ENCODE results near the gene RPRD2.

Gene RPRD2

GRCh38 chr1:150507912-150508864 is 144.2 kb downstream of the RPRD2 start, which contains the start of gene ECM1:
Gene ECM1, plus strand, starts transcription at chr1:150508109. Its CDS starts 101 bp downstream, at chr1:150508210.
- TF ChIP-seq, protein P1, sequence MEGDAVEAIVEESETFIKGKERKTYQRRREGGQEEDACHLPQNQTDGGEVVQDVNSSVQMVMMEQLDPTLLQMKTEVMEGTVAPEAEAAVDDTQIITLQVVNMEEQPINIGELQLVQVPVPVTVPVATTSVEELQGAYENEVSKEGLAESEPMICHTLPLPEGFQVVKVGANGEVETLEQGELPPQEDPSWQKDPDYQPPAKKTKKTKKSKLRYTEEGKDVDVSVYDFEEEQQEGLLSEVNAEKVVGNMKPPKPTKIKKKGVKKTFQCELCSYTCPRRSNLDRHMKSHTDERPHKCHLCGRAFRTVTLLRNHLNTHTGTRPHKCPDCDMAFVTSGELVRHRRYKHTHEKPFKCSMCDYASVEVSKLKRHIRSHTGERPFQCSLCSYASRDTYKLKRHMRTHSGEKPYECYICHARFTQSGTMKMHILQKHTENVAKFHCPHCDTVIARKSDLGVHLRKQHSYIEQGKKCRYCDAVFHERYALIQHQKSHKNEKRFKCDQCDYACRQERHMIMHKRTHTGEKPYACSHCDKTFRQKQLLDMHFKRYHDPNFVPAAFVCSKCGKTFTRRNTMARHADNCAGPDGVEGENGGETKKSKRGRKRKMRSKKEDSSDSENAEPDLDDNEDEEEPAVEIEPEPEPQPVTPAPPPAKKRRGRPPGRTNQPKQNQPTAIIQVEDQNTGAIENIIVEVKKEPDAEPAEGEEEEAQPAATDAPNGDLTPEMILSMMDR (conservative IDR thresholded peaks at IDR 0.05; ENCODE audit: low read depth), result no peak
- peak within 1 kb of the TSS; percentile 89 for H3K27ac ChIP-seq
- POLR2A ChIA-PET (ENCODE audit: low non-redundant PET), result no interaction called here
- CTCF ChIA-PET, result interaction anchor here (0.7 kb wide), 1 partner anchor 399 kb away, joined by 4 read pairs; no protein-coding TSS in a partner anchor
- peak; percentile 85 for DNase-seq (ENCODE audit: low spot score)

DNA sequence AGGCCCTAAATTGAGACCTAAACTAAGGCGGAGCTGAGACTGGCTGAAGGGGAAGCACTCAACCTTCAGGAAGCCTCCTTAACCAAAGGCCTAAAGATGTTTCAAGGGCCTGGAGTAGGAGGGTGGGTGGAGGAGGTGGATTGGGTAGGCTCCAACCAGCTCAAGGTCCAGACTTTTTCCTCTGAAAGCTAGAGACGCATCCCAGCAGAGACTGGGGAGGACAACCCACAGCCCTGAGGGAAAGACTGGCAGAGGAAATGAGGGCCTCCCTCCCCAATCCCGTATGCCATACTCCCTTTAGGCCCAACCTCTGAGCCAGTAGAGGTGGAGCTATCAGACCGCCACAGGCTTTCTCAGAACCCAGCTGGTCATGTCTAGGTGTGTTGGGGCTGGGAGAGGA is 145.0 kb downstream of the RPRD2 start:
- peak overlapping the region; percentile 89 for H3K27ac ChIP-seq
- CTCF ChIA-PET, result no interaction called here
- POLR2A ChIA-PET (ENCODE audit: low non-redundant PET), result no interaction called here

GRCh38 chr1:150511551-150511950 is 147.6 kb downstream of the RPRD2 start:
- no peak for DNase-seq (ENCODE audit: low spot score)
- H3K27ac ChIP-seq, result peak overlapping the region; percentile 89
- ChIA-PET CTCF (interaction anchor here (0.6 kb wide), 1 partner anchor 9 kb away, joined by 5 read pairs; no protein-coding TSS in a partner anchor), POLR2A (ENCODE audit: low non-redundant PET) (no interaction called here)
- TF ChIP-seq, protein P1 (conservative IDR thresholded peaks at IDR 0.05; ENCODE audit: low read depth), result no peak

More for the DNA sequence above, 145.0 kb downstream of the RPRD2 start:
- TF ChIP-seq, protein P1 (conservative IDR thresholded peaks at IDR 0.05; ENCODE audit: low read depth), result no peak
- no peak for DNase-seq (ENCODE audit: low spot score)

DNA sequence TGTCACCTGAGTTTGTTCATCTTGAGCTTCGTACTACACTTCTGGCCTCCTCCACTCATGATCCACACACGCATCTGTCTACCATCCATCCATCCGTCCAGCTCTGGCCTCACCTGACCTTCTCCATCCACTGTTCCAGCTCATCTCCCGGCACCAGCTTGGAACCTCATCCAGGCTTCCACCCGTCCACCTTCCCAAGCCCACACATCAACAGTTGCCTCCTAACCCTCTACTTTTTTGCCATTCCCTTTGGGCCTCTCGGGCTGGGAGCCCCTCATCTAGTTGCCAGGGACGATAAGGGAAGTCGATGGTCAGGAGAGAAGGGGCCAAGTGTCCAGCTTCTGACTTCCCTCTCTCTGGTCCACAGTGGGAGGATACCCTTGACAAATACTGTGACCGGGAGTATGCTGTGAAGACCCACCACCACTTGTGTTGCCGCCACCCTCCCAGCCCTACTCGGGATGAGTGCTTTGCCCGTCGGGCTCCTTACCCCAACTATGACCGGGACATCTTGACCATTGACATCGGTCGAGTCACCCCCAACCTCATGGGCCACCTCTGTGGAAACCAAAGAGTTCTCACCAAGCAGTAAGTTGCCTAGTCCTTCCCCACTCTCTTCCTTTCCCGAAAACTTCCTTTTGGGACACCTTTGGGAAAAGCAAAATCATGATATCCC is 148.2 kb downstream of the RPRD2 start:
- ChIA-PET POLR2A (ENCODE audit: low non-redundant PET) (no interaction called here), CTCF (no interaction called here)
- TF ChIP-seq, protein P1 (conservative IDR thresholded peaks at IDR 0.05; ENCODE audit: low read depth), result no peak
- DNase-seq (ENCODE audit: low spot score), result no peak
- H3K27ac ChIP-seq, result peak overlapping the region; percentile 89

GRCh38 chr1:150512846-150513245 is 148.9 kb downstream of the RPRD2 start:
- CTCF ChIA-PET, result no interaction called here
- H3K27ac ChIP-seq, result peak overlapping the region; percentile 89
- POLR2A ChIA-PET (ENCODE audit: low non-redundant PET), result no interaction called here
- TF ChIP-seq, protein P1 (conservative IDR thresholded peaks at IDR 0.05; ENCODE audit: low read depth), result no peak
- DNase-seq (ENCODE audit: low spot score), result no peak

DNA sequence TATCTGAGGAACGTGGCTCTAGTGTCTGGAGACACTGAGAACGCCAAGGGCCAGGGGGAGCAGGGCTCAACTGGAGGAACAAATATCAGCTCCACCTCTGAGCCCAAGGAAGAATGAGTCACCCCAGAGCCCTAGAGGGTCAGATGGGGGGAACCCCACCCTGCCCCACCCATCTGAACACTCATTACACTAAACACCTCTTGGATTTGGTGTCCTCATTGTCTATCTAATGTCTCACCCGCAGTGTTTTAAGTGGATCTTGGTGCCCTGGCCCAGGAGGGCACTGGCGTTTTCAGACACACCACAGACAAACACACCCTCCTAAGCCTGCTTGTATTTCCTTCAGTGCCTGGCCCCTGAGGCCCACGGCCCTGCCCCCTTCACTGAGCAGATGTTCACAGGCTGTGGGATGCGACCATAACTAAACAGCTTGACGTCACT is 149.4 kb downstream of the RPRD2 start:
- ChIA-PET CTCF (interaction anchor here (0.5 to 1.7 kb wide), 3 partner anchors 46 to 195 kb away, joined by 3 to 6 read pairs (median 4); no protein-coding TSS in a partner anchor), POLR2A (ENCODE audit: low non-redundant PET) (no interaction called here)
- DNase-seq (ENCODE audit: low spot score), result peak; percentile 62

More for the DNA sequence above, 149.4 kb downstream of the RPRD2 start:
- peak overlapping the region; percentile 89 for H3K27ac ChIP-seq
- TF ChIP-seq, protein P1 (conservative IDR thresholded peaks at IDR 0.05; ENCODE audit: low read depth), result no peak

All from RWPE1 (cell line).